ENCODE results near the gene CCDC34. TPM values are rescaled to one million over a fixed set of nuclear protein-coding genes. Genes with fewer than 3 reads are reported as not detected.

Gene CCDC34
- total and polyA plus RNA-seq, 2 of the 4 experiments (the other 2 are of a cell fraction): 2.5 to 4.5 TPM

DNA sequence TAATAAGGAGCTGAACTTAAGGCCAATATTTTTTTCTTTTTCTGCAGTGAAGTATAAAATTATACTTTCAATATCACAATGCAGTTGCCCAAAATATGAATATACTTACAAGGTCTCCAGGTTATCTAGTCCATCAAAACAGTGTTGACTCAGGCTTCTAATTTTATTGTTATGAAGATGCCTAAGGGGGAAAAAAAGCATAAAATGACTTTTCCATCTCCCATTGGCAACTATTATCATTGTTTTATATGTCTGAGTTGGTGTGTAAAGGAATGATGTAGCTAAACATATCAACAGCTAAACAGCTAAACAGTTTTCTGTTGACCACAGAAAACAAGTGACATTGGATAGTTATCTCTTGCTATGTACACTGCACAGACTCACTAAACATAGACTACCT, 21.2 kb upstream of the CCDC34 start:
- H3K79me1 ChIP-seq (ENCODE audit: low read depth in 1 of 2, low read length in 2 of 2): peaks cover 0 to 4% of the 10 kb centered on the region in 2 experiments; a peak in 1 of 4 replicates
- no peak overlapping the region for H3K27ac ChIP-seq (ENCODE audit: insufficient read depth, low read length)
- H3K4me1 ChIP-seq (ENCODE audit: control insufficient read depth, insufficient read depth, low read length): peaks cover 3% of the 10 kb centered on the region; the same call in 1 of the 2 replicates
- ATAC-seq (ENCODE audit: low read depth): no peak
- H3K4me2 ChIP-seq (ENCODE audit: low read depth, low read length): no peak overlapping the region
- H2BK15ac ChIP-seq (ENCODE audit: low read depth, low read length): no peak overlapping the region; the same call in 2 of the 3 replicates
- no peak overlapping the region for H2AFZ ChIP-seq (replicated peaks; ENCODE audit: low read length, poor library complexity)
- intact Hi-C loops (cut with micrococcal nuclease): no loop called here
- ChIA-PET CTCF (interaction anchor here (0.8 kb wide), 1 partner anchor 112 kb away, joined by 3 read pairs; no protein-coding TSS in a partner anchor), POLR2A (ENCODE audit: unreplicated experiment) (no interaction called here)
- H4K91ac ChIP-seq (ENCODE audit: insufficient read depth, low read depth, low read length): 0 out of 2 replicates have a peak overlapping the region, but pooled peaks have one; percentile 23
- H3K27me3 ChIP-seq (ENCODE audit: control insufficient read depth, insufficient read depth, low read length): no peaks in the 10 kb centered on the region
- H2AK5ac ChIP-seq (ENCODE audit: low read depth, low read length): no peak overlapping the region
- H3K56ac ChIP-seq (ENCODE audit: extremely low read depth, insufficient read depth, low read length): no peak overlapping the region
- no peak overlapping the region for H4K8ac ChIP-seq (ENCODE audit: low read depth in 2 of 2, low read length in 2 of 2)
- in situ Hi-C loops (cut with MboI; ENCODE audit: low sequenced_read_pairs): no loop called here
- no peak overlapping the region for H3K14ac ChIP-seq (replicated peaks; ENCODE audit: low read depth, low read length)
- H2BK5ac ChIP-seq (ENCODE audit: low read depth, low read length, poor library complexity, severe bottlenecking): peak overlapping the region; percentile 51
- dilution Hi-C loops (cut with HindIII; ENCODE audit: low sequenced_read_pairs, unreplicated experiment): no loop called here
- BruUV-seq (replicated peaks): no TSS peak
- no peak overlapping the region for H3K4me3 ChIP-seq (ENCODE audit: insufficient read depth, low read depth, low read length)
- no peak for TF ChIP-seq FOS (IDR thresholded peaks at IDR 0.05; ENCODE audit: low read depth, low read length)
- TF ChIP-seq MAFK (IDR thresholded peaks at IDR 0.05; ENCODE audit: low read depth, low read length): no peak
- no peak for TF ChIP-seq CHD1 (IDR thresholded peaks at IDR 0.05; ENCODE audit: low read depth, low read length)
- no peak for TF ChIP-seq MXI1 (IDR thresholded peaks at IDR 0.05; ENCODE audit: borderline replicate concordance, low read depth, low read length)
- no peak for TF ChIP-seq POLR2A (IDR thresholded peaks at IDR 0.05; ENCODE audit: low read depth, low read length)
- TF ChIP-seq RAD21 (IDR thresholded peaks at IDR 0.05; ENCODE audit: low read length): no peak
- TF ChIP-seq, protein P1, sequence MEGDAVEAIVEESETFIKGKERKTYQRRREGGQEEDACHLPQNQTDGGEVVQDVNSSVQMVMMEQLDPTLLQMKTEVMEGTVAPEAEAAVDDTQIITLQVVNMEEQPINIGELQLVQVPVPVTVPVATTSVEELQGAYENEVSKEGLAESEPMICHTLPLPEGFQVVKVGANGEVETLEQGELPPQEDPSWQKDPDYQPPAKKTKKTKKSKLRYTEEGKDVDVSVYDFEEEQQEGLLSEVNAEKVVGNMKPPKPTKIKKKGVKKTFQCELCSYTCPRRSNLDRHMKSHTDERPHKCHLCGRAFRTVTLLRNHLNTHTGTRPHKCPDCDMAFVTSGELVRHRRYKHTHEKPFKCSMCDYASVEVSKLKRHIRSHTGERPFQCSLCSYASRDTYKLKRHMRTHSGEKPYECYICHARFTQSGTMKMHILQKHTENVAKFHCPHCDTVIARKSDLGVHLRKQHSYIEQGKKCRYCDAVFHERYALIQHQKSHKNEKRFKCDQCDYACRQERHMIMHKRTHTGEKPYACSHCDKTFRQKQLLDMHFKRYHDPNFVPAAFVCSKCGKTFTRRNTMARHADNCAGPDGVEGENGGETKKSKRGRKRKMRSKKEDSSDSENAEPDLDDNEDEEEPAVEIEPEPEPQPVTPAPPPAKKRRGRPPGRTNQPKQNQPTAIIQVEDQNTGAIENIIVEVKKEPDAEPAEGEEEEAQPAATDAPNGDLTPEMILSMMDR (conservative IDR thresholded peaks at IDR 0.05; ENCODE audit: low read depth, low read length): no peak
- TF ChIP-seq BHLHE40 (IDR thresholded peaks at IDR 0.05; ENCODE audit: low read depth, low read length): no peak
- TF ChIP-seq RFX5 (IDR thresholded peaks at IDR 0.05; ENCODE audit: low read depth, low read length): no peak
- no peak for TF ChIP-seq SMC3 (IDR thresholded peaks at IDR 0.05; ENCODE audit: low read depth, low read length)
- TF ChIP-seq, protein P2, sequence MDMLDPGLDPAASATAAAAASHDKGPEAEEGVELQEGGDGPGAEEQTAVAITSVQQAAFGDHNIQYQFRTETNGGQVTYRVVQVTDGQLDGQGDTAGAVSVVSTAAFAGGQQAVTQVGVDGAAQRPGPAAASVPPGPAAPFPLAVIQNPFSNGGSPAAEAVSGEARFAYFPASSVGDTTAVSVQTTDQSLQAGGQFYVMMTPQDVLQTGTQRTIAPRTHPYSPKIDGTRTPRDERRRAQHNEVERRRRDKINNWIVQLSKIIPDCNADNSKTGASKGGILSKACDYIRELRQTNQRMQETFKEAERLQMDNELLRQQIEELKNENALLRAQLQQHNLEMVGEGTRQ (IDR thresholded peaks at IDR 0.05; ENCODE audit: low read depth, low read length): no peak
- TF ChIP-seq RCOR1 (IDR thresholded peaks at IDR 0.05; ENCODE audit: insufficient replicate concordance, low read length): no peak
- no peaks in the 10 kb centered on the region for H3K9me1 ChIP-seq (ENCODE audit: insufficient read depth, low read length)
- H3K36me3 ChIP-seq (ENCODE audit: control insufficient read depth, insufficient read depth, low read length): no peaks in the 10 kb centered on the region
- no peaks in the 10 kb centered on the region for H3K9me3 ChIP-seq (ENCODE audit: control insufficient read depth, insufficient read depth, low read length)
- peak overlapping the region; percentile 71; the same call in 1 of the 2 replicates for H2BK120ac ChIP-seq (ENCODE audit: low read depth, low read length)
- peak overlapping the region; percentile 20; the same call in 1 of the 2 replicates for H3K4ac ChIP-seq (ENCODE audit: low read depth, low read length)
- H3K23ac ChIP-seq (ENCODE audit: low read depth, low read length): no peak overlapping the region
- no peak overlapping the region for H3K9ac ChIP-seq (ENCODE audit: low read depth, low read length)
- no peaks in the 10 kb centered on the region for H4K20me1 ChIP-seq (ENCODE audit: insufficient read depth, low read length)
- peak overlapping the region; percentile 44; the same call in 1 of the 2 replicates for H2BK20ac ChIP-seq (ENCODE audit: low read depth, low read length)
- no peak for DNase-seq
- no peak overlapping the region for H4K5ac ChIP-seq (ENCODE audit: low read depth, low read length)
- no peak overlapping the region for H3K18ac ChIP-seq (ENCODE audit: low read depth, low read length)
- H2AK9ac ChIP-seq (replicated peaks; ENCODE audit: low read depth, low read length, poor library complexity): no peak overlapping the region

Measured in IMR-90 (cell line).